ENCODE results near the gene PAM.

DNA sequence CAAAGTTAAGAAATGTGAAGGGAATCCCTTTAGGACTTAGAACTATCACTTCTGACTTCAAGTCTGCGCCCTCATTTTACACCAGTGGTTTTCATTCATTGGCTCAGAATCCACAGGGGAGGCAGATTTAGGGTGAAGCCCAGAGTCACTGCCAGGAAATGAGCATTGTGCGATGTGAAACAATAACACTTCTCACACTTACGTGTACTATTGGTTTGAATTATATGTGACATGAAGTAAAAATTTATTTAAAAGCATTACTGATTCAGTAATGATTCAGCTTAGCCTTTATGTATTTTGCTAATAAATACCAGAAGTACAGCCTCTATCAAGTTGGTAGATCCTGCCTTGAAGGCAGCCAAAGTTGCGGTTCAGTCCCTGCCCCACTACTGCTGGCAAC lies 98.6 kb downstream of the PAM start:
- TF ChIP-seq CTCF (IDR thresholded peaks at IDR 0.05), result no peak
- no peak for TF ChIP-seq POLR2A (IDR thresholded peaks at IDR 0.05)
